ENCODE results near the gene MRPL44.
"Not testable (repeated sequence)": the region's sequence is repeated elsewhere in the genome, so short reads cannot be mapped to it uniquely, and the experiment has no call there.

The MRPL44 gene

GRCh38 chr2:223935459-223936125 is 21.7 kb upstream of the MRPL44 start:
- FAIRE-seq (no peak), DNase-seq (ENCODE audit: insufficient read length, low spot score) (no peak)

GRCh38 chr2:223936862-223937326 is 20.4 kb upstream of the MRPL44 start:
- FAIRE-seq, result peak; percentile 70
- no peak for DNase-seq (ENCODE audit: insufficient read length, low spot score)

GRCh38 chr2:223937535-223937934 is 19.7 kb upstream of the MRPL44 start:
- FAIRE-seq, result no peak

GRCh38 chr2:223939438-223939837 is 17.8 kb upstream of the MRPL44 start:
- not testable (repeated sequence) for FAIRE-seq; DNase-seq (ENCODE audit: insufficient read length, low spot score)

More at GRCh38 chr2:223937535-223937934, 19.7 kb upstream of the MRPL44 start:
- DNase-seq (ENCODE audit: insufficient read length, low spot score), result no peak

- DNase-seq (ENCODE audit: insufficient read length, low spot score) (no peak), FAIRE-seq (peak; percentile 76)
Observed at GRCh38 chr2:223941579-223942277, 15.5 kb upstream of the MRPL44 start.

- DNase-seq (ENCODE audit: insufficient read length, low spot score), result no peak
- FAIRE-seq, result no peak
Observed at GRCh38 chr2:223943135-223943534, 14.1 kb upstream of the MRPL44 start.

GRCh38 chr2:223943561-223944008 is 13.7 kb upstream of the MRPL44 start:
- FAIRE-seq (peak; percentile 73), DNase-seq (ENCODE audit: insufficient read length, low spot score) (no peak)

GRCh38 chr2:223944166-223944702 is 13.0 kb upstream of the MRPL44 start:
- no peak for DNase-seq (ENCODE audit: insufficient read length, low spot score)

GRCh38 chr2:223944703-223945531 is 12.3 kb upstream of the MRPL44 start, which contains the start of gene WDFY1:
WDFY1 (minus strand) TSS chr2:223945335; CDS start chr2:223945284, 51 bp downstream.
- DNase-seq (ENCODE audit: insufficient read length, low spot score), result peak; percentile 81
- FAIRE-seq, result peak; percentile 86

More at GRCh38 chr2:223944166-223944702, 13.0 kb upstream of the MRPL44 start:
- FAIRE-seq, result no peak

- FAIRE-seq (no peak), DNase-seq (ENCODE audit: insufficient read length, low spot score) (no peak)
Observed at GRCh38 chr2:223945755-223946154, 11.5 kb upstream of the MRPL44 start.

- FAIRE-seq (peak; percentile 49), DNase-seq (ENCODE audit: insufficient read length, low spot score) (no peak)
Observed at GRCh38 chr2:223947711-223948205, 9.5 kb upstream of the MRPL44 start.

GRCh38 chr2:223949241-223949840 is 7.9 kb upstream of the MRPL44 start:
- peak; percentile 31 for FAIRE-seq
- no peak for DNase-seq (ENCODE audit: insufficient read length, low spot score)

GRCh38 chr2:223950448-223951347 is 6.6 kb upstream of the MRPL44 start:
- FAIRE-seq (peak; percentile 80), DNase-seq (ENCODE audit: insufficient read length, low spot score) (no peak)

- DNase-seq (ENCODE audit: insufficient read length, low spot score) (no peak), FAIRE-seq (peak; percentile 95)
Observed at GRCh38 chr2:223952280-223952968, 4.8 kb upstream of the MRPL44 start.

- FAIRE-seq (no peak), DNase-seq (ENCODE audit: insufficient read length, low spot score) (no peak)
Observed at GRCh38 chr2:223954401-223954800, 2.9 kb upstream of the MRPL44 start.

GRCh38 chr2:223956300-223956699 is 963 bp upstream of the MRPL44 start:
- FAIRE-seq, result peak; percentile 93
- no peak for DNase-seq (ENCODE audit: insufficient read length, low spot score)

- DNase-seq (ENCODE audit: insufficient read length, low spot score), result no peak
- FAIRE-seq, result peak; percentile 37
Observed at GRCh38 chr2:223959688-223960087, 2.4 kb downstream of the MRPL44 start.

- no peak for FAIRE-seq
Observed at GRCh38 chr2:223967981-223968380, 10.7 kb downstream of the MRPL44 start.

More at GRCh38 chr2:223967981-223968380, 10.7 kb downstream of the MRPL44 start:
- no peak for DNase-seq (ENCODE audit: insufficient read length, low spot score)
